GM12873 (cell line): ENCODE results near the gene MRPS10.

Experiments
- TF ChIP-seq, protein P1 (sequence below): IDR thresholded peaks from 2 replicates; pipeline ENCODE4 v1.5.1; 2012; ENCODE audit warnings: low read depth, mild to moderate bottlenecking, moderate library complexity, low read length, control low read depth; ENCODE audit not compliant: insufficient read depth; ENCODE audit errors: missing control alignments

Gene MRPS10

GRCh38 chr6:42237857-42238256 lies 20.2 kb upstream of the MRPS10 start:
- TF ChIP-seq, protein P1, sequence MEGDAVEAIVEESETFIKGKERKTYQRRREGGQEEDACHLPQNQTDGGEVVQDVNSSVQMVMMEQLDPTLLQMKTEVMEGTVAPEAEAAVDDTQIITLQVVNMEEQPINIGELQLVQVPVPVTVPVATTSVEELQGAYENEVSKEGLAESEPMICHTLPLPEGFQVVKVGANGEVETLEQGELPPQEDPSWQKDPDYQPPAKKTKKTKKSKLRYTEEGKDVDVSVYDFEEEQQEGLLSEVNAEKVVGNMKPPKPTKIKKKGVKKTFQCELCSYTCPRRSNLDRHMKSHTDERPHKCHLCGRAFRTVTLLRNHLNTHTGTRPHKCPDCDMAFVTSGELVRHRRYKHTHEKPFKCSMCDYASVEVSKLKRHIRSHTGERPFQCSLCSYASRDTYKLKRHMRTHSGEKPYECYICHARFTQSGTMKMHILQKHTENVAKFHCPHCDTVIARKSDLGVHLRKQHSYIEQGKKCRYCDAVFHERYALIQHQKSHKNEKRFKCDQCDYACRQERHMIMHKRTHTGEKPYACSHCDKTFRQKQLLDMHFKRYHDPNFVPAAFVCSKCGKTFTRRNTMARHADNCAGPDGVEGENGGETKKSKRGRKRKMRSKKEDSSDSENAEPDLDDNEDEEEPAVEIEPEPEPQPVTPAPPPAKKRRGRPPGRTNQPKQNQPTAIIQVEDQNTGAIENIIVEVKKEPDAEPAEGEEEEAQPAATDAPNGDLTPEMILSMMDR = no peak

- TF ChIP-seq, protein P1 = no peak
Measured at GRCh38 chr6:42236682-42237473, 19.2 kb upstream of the MRPS10 start.

- TF ChIP-seq, protein P1 = no peak
Measured at GRCh38 chr6:42236030-42236429, 18.4 kb upstream of the MRPS10 start.

GRCh38 chr6:42232035-42232434 lies 14.4 kb upstream of the MRPS10 start:
- TF ChIP-seq, protein P1 = no peak

DNA sequence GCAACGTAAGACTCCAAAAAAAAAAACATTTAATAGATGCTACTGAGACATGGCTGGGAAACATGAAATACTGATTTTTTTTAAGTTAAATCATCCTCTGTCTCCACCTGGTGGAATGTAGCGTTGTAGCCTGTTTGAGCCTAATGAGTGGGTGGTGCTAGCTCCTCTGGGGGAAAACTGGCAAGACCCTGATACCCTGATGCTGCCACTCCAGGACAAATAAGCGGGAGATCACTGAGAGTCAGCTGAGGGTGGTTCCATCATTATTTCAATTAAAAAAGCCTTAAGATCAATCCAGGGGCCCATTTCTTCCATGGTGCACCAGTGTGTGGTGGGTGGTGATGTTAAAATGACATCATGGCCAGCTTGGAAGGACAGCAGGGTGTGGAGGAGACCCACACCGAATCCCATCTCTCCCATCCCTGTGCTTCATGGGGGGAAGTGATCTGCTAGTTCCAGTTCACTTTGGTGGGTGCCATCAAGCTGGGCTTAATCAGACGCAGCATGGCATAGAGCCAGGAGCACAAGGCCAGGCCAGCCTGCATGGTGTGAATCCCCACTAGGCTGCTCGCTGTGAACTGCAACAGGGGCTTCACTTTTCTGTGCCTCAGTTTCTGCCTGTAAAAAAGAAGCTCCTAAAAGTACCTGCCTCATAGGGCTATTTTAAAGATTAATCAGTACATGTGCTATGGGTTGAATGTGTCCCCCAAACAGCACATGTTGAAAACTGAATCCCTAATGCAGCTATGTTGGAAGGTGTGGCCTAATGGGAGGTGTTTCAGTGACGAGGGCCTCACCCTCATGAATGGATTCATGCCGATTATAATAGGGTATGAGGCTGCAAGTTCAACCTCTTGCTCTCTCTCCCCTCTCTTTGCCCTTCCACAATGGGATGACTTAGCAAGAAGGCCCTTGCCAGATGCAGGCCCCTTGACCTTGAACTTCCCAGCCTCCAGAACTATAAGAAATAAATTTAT lies 13.0 kb upstream of the MRPS10 start:
- TF ChIP-seq, protein P1 = peak; percentile 43

DNA sequence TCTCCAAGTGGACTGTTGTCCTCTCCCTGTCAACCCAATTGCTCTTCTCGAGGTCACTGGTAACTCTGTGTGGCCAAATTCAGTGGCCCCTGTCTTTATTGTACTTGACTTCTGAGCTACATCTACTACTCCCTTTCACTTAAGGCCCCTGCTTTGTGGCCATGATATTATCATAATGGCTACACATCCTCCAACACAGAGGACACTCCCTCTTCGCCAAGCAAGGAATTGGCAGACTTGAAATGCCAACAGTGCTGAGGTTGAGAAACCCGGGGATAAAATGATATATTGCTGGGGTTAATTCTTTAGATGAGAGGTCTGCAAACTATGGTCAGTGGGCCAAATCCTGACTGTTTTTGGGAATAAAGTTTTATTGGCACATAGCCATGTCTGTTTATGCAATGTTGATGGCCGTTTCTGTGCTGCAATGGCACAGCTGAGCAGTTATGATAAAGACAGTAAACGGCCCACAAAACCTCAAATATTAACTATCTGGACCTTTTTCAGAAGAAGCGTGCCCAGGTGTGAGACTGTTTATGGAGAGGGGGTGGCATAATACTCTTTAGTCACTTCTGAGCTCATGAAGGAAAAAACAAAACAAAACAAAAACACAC lies 12.0 kb upstream of the MRPS10 start:
- TF ChIP-seq, protein P1 = no peak
